Left ventricle myocardium inferior (tissue), 1 donor: ENCODE measurements around the gene RNF17. TPM values are rescaled to one million over a fixed set of nuclear protein-coding genes. Genes with fewer than 3 reads are reported as not detected.

ENCODE experiments used
- DNase-seq: peaks from one replicate; pipeline ENCODE4 v3.0.0-alpha.2; 2020
- H3K27ac ChIP-seq: fragments of 200-600 bp; replicated peaks from 2 replicates; pipeline ENCODE4 v1.8.0; 2021
- H3K27me3 ChIP-seq: fragments of 200-600 bp; 2 replicates; pipeline ENCODE4 v1.8.0; 2021; ENCODE audit warnings: low read depth
- H3K36me3 ChIP-seq: fragments of 200-600 bp; 2 replicates; pipeline ENCODE4 v1.8.0; 2021
- H3K4me1 ChIP-seq: fragments of 200-600 bp; 2 replicates; pipeline ENCODE4 v1.8.0; 2021
- H3K4me3 ChIP-seq: fragments of 200-600 bp; 2 replicates; pipeline ENCODE4 v1.8.0; 2021; ENCODE audit warnings: mild to moderate bottlenecking, moderate library complexity
- H3K9me3 ChIP-seq: fragments of 200-600 bp; replicated peaks from 2 replicates; pipeline ENCODE4 v1.8.0; 2021
- CTCF ChIP-seq: fragments of 200-600 bp; IDR thresholded peaks from 2 replicates; pipeline ENCODE4 v1.8.0; 2021; ENCODE audit warnings: antibody characterized with exemption, mild to moderate bottlenecking, borderline replicate concordance
- intact Hi-C: fragments of 100-400 bp; cut with micrococcal nuclease; formaldehyde crosslinking; loops from one replicate; pipeline ENCODE4 v1.11.0; 2022
- long read RNA-seq: library from polyadenylated mRNA; unstranded; transcript quantifications from one replicate; pipeline ENCODE4 v2.0.0, GENCODE V29; 2021
- total RNA-seq: library from RNA; stranded (reverse); fragmentation: NEBNext Ultra II Directional; extraction: Animal tissue kit (Norgen Biotek cat#: 25700); gene quantifications from one replicate; pipeline ENCODE4 v1.2.1, GENCODE V29; 2021
- donor health status: DM: no; HTN: yes; CAD: no; lungs with severe emphysema.

Gene RNF17
- total RNA-seq, result not detected
- long read RNA-seq, result 0 reads

GRCh38 chr13:24763596-24764275, at the start of gene RNF17:
RNF17 (plus strand) TSS chr13:24764169; CDS start chr13:24764204, 35 bp downstream.
- Histone ChIP-seq H3K27ac (no peak within 1 kb of the TSS), H3K36me3 (no peaks in the 10 kb centered on the region), H3K4me3 (no peak within 1 kb of the TSS), H3K27me3 (peaks cover 14% of the 10 kb centered on the region), H3K4me1 (no peaks in the 10 kb centered on the region), H3K9me3 (no peaks in the 10 kb centered on the region)
- TF ChIP-seq CTCF, result no peak
- intact Hi-C loops, result no loop called here
- DNase-seq, result no peak

GRCh38 chr13:24716011-24716410, 48.0 kb upstream of the RNF17 start:
- H3K4me3 ChIP-seq, result no peak overlapping the region
- no peak for TF ChIP-seq CTCF
- peaks cover 28% of the 10 kb centered on the region for H3K4me1 ChIP-seq
- H3K27me3 ChIP-seq, result peaks cover 7% of the 10 kb centered on the region
- intact Hi-C loops, result no loop called here
- H3K27ac ChIP-seq, result no peak overlapping the region
- no peak for DNase-seq
- no peaks in the 10 kb centered on the region for H3K9me3 ChIP-seq
- H3K36me3 ChIP-seq, result no peaks in the 10 kb centered on the region

GRCh38 chr13:24716446-24716845, 47.5 kb upstream of the RNF17 start:
- no peak for DNase-seq
- no peak for TF ChIP-seq CTCF
- Histone ChIP-seq H3K9me3 (no peaks in the 10 kb centered on the region), H3K27ac (no peak overlapping the region), H3K36me3 (no peaks in the 10 kb centered on the region), H3K27me3 (peaks cover 7% of the 10 kb centered on the region), H3K4me1 (peaks cover 28% of the 10 kb centered on the region), H3K4me3 (no peak overlapping the region)
- intact Hi-C loops, result no loop called here

GRCh38 chr13:24717217-24717616, 46.8 kb upstream of the RNF17 start:
- Histone ChIP-seq H3K4me1 (peaks cover 27% of the 10 kb centered on the region), H3K36me3 (no peaks in the 10 kb centered on the region), H3K9me3 (no peaks in the 10 kb centered on the region), H3K27ac (no peak overlapping the region), H3K27me3 (peaks cover 7% of the 10 kb centered on the region), H3K4me3 (no peak overlapping the region)
- DNase-seq, result no peak
- intact Hi-C loops, result no loop called here
- TF ChIP-seq CTCF, result no peak

GRCh38 chr13:24718192-24718965, 45.6 kb upstream of the RNF17 start:
- no peak for TF ChIP-seq CTCF
- H3K27ac ChIP-seq, result no peak overlapping the region
- H3K4me3 ChIP-seq, result no peak overlapping the region
- H3K36me3 ChIP-seq, result no peaks in the 10 kb centered on the region
- DNase-seq, result no peak
- peaks cover 17% of the 10 kb centered on the region for H3K4me1 ChIP-seq
- intact Hi-C loops, result no loop called here
- H3K27me3 ChIP-seq, result peaks cover 7% of the 10 kb centered on the region
- H3K9me3 ChIP-seq, result no peaks in the 10 kb centered on the region
